ENCODE data around the gene FAAH.

DNA sequence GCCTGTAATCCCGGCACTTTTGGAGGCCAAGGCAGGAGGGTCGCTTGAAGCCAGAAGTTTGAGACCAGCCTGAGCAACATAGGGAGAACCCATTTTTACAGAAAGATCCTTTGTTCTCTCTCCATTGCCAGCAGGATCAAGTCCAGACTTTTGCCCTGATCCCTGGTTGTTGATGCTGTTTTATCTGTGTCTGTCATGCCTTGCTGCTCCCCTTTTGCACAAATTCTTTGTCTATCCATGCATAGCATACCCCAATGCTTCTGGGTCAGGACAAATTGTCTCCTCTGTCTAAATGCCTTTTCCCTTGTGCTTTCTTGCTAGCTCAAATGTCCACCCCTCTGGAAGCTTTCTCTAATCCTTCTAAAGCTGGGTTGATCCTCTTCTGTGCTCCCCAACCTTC, 25.3 kb upstream of the FAAH start:
- TF ChIP-seq, protein P1, sequence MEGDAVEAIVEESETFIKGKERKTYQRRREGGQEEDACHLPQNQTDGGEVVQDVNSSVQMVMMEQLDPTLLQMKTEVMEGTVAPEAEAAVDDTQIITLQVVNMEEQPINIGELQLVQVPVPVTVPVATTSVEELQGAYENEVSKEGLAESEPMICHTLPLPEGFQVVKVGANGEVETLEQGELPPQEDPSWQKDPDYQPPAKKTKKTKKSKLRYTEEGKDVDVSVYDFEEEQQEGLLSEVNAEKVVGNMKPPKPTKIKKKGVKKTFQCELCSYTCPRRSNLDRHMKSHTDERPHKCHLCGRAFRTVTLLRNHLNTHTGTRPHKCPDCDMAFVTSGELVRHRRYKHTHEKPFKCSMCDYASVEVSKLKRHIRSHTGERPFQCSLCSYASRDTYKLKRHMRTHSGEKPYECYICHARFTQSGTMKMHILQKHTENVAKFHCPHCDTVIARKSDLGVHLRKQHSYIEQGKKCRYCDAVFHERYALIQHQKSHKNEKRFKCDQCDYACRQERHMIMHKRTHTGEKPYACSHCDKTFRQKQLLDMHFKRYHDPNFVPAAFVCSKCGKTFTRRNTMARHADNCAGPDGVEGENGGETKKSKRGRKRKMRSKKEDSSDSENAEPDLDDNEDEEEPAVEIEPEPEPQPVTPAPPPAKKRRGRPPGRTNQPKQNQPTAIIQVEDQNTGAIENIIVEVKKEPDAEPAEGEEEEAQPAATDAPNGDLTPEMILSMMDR (IDR thresholded peaks at IDR 0.05), result no peak
- TF ChIP-seq POLR2A (IDR thresholded peaks at IDR 0.05), result no peak

Measured in Peyer's patch (tissue), 4 donors.